T-helper 9 cell (primary cell): Measurements from ENCODE around the gene PGBD5.

ENCODE experiments used
- DNase-seq: peaks from one replicate; pipeline ENCODE4 v3.0.0-alpha.2; 2020

The PGBD5 gene

DNA sequence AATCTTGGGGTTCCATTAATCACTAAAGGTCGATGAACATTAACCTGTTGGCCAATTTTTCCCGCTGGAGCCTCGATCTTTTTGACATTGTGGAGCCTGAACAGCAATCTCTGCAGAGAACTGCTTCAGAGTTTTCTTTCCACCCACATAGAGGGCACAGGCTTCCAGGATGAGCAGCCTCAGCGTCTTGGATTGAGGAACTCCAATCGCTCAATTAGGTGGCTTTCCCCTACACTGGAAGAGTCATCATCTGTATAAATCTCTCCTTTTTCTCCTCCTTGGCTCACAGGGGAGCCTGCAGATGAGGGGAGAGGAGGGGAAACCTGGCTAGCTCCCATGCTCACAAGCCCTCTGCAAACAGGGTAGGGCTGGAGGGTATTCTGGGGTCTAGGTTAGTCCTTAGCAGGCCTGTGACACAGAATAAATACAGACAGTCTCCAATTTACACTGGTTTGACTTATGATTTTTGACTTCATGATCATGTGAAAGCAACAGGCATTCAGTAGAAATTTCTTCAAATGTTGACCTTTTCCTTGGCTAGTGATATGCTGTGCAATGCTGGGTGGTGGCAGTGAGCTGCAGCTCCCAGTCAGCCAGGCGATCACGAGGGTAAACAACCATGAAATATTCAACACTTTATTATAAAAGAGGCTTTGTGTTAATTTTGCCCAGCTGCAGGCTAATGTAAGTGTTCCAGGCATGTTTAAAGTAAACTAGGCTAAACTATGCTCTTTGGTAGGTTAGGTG lies 80.8 kb downstream of the PGBD5 start:
- DNase-seq, result no peak

DNA sequence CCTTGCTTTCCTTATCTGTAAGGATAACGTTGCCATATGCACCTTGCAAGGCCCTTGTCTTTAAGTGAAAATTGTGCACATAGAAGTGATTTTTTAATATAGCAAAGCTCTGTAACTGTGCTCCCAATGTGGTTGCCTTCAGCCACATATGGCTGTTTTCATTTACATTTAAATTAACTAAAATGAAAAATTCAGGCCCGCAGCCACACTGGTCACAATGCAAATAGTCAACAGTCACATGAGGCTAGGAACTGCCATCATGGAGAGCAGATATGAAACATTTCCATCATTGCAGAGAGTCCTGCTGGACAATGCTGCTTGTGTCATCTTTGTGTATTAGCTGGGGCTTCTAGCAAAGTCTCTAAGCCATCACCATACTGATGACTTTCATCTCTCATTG lies 83.4 kb downstream of the PGBD5 start:
- DNase-seq, result no peak

GRCh38 chr1:230342019-230342418 lies 84.1 kb downstream of the PGBD5 start:
- no peak for DNase-seq

GRCh38 chr1:230341162-230341546 lies 85.0 kb downstream of the PGBD5 start:
- no peak for DNase-seq

- no peak for DNase-seq
These were observed 85.5 kb downstream of the PGBD5 start for GRCh38 chr1:230340526-230341161.

DNA sequence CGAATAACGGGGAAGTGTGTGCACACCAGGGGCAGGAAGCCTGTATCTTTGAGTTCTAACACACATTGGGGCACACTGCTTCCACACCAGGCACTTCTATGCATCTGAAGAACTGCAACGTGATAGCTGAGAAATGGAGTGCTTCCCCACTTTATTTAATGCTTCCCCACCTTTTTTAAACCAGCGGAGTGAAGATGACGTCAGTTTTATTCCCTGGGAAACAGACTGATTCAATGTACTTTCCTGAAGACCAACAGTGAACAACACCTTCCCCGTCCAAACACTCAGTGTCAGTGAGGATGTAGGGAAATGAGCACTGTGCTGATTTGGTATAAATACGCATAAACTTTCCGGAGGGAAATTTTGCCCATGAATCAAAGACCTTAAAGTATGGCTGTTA lies 87.1 kb downstream of the PGBD5 start:
- DNase-seq, result no peak

DNA sequence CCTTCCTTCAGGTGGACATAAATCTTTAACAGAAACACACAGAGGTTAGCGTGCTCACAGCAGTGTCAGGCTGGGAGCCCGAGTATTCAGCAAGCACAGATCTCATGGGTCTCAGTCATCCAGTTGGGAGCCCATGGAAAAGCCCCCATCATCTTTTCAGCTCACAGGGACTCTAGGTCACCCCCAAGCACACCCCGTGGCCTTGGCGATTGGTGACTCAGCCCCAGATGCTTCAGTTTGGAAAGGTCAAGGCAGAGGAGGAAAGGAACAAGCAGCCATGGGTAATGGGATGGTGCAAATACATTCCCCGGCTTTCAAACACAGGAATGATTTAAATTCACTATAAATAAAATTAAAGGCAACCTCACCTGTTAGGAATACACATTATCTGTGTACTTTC lies 88.9 kb downstream of the PGBD5 start:
- no peak for DNase-seq

- no peak for DNase-seq
These were observed 90.1 kb downstream of the PGBD5 start for GRCh38 chr1:230335861-230336522.

DNA sequence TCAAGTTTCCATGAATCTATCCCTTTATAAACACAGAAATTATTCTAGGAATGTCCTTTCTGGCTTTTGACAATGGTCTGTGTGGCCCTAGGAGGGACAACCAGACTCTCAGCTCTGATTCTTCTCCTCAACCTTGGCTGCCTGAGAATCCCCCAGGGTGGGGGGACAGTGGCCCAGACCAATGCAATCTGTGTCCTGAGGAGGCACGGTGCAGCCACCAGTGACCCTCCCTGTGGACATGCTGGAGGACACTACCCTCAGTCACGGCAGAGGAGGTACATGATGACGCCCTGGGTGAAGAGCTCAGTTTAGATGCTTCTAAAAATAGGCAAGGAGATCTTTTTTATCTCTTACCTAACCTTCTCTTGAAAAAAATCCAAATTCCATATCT lies 91.7 kb downstream of the PGBD5 start:
- no peak for DNase-seq

DNA sequence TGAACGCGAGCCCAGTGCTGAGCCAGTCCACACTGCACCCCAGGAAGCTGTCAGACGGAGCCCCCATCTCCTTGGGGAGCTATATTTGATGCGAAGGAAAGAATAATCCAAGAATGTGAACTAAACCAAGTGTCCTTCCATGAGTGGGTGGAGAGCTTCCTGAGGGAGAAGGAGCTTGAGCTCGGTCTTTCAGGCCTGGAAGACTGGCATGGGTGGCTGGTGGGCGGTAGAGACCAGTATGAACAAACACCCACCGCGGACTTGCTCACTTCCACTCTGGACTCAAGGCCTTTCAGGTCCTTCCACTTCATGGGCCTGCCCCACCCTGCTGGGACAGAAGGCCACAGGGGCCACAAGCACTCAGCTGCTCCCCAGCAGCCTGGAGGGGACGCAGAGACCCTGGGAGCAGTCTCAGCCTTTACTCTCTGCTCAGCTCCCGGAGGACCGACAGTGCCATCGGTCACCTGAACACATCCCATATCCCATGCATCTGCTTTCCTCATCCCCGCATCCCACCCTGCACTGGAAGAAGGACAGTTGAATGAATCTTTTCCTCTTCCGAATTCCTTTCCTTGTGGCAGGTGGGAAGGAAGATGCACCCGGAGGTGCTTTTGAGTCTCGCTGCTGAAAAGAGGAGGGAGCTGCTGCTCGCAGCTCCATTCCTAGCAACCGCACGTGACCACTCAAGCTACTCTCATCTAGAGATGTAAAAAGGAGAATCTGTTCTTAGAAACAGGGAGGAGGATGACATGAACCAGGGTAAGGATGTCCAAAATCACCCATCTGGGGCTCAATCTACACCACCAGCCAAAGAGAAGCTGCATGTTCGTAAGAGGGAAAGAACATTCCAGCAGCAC lies 92.3 kb downstream of the PGBD5 start:
- DNase-seq, result no peak

- no peak for DNase-seq
These were observed 93.5 kb downstream of the PGBD5 start for GRCh38 chr1:230332575-230333066.

- no peak for DNase-seq
These were observed 94.1 kb downstream of the PGBD5 start for GRCh38 chr1:230332061-230332460.

- no peak for DNase-seq
These were observed 96.0 kb downstream of the PGBD5 start for GRCh38 chr1:230330157-230330556.

GRCh38 chr1:230328342-230329015 lies 97.7 kb downstream of the PGBD5 start:
- DNase-seq, result no peak

GRCh38 chr1:230327892-230328284 lies 98.2 kb downstream of the PGBD5 start:
- no peak for DNase-seq

DNA sequence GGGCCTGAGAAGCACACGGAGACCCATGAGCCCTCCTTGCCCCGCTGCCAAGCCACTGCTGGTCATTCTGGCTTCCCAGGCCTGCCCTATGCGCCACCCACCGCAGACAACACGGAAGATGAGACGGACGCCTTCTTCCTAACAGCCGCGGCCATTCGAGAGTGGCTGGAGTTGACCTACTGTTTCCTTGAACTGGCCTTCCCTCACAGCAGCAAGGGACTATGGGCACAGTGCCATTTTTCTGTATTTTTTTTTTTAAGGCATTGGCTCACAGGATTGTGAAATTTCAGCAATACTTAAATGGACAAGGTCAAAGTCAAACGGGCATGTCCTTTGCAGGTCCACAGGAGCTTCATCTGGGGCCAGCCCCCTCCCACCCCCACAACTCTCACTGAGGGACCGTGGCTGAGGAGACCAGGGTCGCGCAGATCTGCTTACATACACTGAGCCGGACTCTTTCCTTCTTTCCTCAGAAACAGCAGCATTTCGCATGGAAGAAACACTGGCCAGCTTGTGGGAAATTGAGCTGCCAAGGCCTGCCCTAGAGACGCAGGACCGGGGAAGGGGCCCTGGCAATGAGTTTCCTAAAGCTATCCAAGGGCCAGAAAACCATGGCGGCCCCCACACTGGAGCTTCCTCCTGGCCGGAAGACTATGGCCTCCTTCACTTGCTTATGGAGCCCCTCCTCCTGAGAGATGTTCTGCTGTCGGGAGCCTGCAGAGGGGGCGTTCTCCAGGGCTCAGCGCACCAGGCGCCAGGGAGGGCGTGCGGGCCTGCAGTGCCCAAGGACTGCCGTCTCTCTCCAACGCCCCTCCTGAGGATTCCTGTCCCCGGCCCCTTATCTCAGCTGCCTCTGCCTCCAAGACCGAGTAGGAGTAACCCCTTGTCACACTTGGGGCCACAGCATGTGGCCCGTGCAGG lies 98.9 kb downstream of the PGBD5 start:
- DNase-seq, result no peak

GRCh38 chr1:230323686-230324085 lies 102.4 kb downstream of the PGBD5 start:
- no peak for DNase-seq

GRCh38 chr1:230322967-230323547 lies 103.1 kb downstream of the PGBD5 start:
- DNase-seq, result no peak

DNA sequence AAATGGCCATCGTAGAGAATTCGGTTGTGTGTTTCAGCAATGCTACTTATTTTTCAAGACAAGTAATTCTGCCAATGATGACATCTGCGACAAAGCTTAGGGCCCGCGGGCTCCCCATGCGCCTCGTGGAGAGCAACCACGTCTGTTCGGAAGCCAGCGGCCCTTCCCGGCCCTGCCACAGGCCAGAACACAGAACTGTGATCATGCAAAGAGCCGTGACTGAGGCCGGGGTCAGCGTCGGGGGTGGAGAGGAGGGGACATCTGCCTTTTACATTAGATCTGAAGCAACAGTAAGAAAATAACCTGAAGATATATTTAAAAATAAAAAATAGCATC lies 103.7 kb downstream of the PGBD5 start:
- no peak for DNase-seq

- no peak for DNase-seq
These were observed 104.3 kb downstream of the PGBD5 start for GRCh38 chr1:230321741-230322420.
